ENCODE data around the gene MATK. TPM values are rescaled to one million over a fixed set of nuclear protein-coding genes. Genes with fewer than 3 reads are reported as not detected.

MATK gene
- total and polyA plus RNA-seq, 2 donors (not counting 1 experiment from before 2014, with no cell fraction given) = 1.3 to 8.2 TPM

GRCh38 chr19:3809881-3810707, 23.9 kb upstream of the MATK start:
- no peaks in the 10 kb centered on the region for H4K20me1 ChIP-seq (ENCODE audit: control insufficient read depth, insufficient read depth, low read length, poor library complexity, severe bottlenecking)
- Mint-ChIP-seq H3K9me3 (ENCODE audit: insufficient read depth) (peaks cover 4% of the 10 kb centered on the region), H3K4me3 (peak overlapping the region; percentile 63), H3K27me3 (no peaks in the 10 kb centered on the region), H3K4me1 (peaks cover 63% of the 10 kb centered on the region), H3K27ac (peak overlapping the region; percentile 76)
- H3K79me2 ChIP-seq (ENCODE audit: control insufficient read depth, insufficient read depth, low read length) = no peaks in the 10 kb centered on the region
- peaks cover 44 to 66% of the 10 kb centered on the region in 2 donors for H3K4me1 ChIP-seq (ENCODE audit: control insufficient read depth in 2 of 2, insufficient read depth in 2 of 2, low read length in 2 of 2)
- peak overlapping the region; percentile 74 for H3K4me2 ChIP-seq (replicated peaks; ENCODE audit: low read depth, low read length, poor library complexity, severe bottlenecking)
- ChIA-PET CTCF (no interaction called here), POLR2A (interaction anchor here (2.5 kb wide), 1 partner anchor 48 kb away, joined by 14 read pairs; the partner anchor contains the start of genes APBA3 and MRPL54)
- TF ChIP-seq CTCF (IDR thresholded peaks at IDR 0.05) (no peak), EZH2 (IDR thresholded peaks at IDR 0.05; ENCODE audit: borderline replicate concordance, insufficient read depth, low read depth, low read length, poor library complexity, severe bottlenecking) (no peak)
- peak overlapping the region; percentile 71 to 85 for H3K27ac ChIP-seq (ENCODE audit: low read length in 2 of 2)
- no peaks in the 10 kb centered on the region for H3K27me3 ChIP-seq (replicated peaks in 1 of 4; ENCODE audit: control extremely low read depth in 1 of 4, control insufficient read depth in 3 of 4, insufficient read depth in 4 of 4, low read length in 3 of 4)
- 36% methylated on average over 15 of the region's 26 CpGs for WGBS (ENCODE audit: insufficient coverage)
- DNase-seq (peak; percentile 83), ATAC-seq (ENCODE audit: low read depth) (peak; percentile 67)
- peak overlapping the region in 4 of 5 experiments; percentile 0 to 44 (median 14) for H3K4me3 ChIP-seq (ENCODE audit: control extremely low read depth in 1 of 5, extremely low read depth in 1 of 5, insufficient read depth in 1 of 5, low read depth in 2 of 5, low read length in 4 of 5)
- H3K36me3 ChIP-seq (replicated peaks in 1 of 2; ENCODE audit: control extremely low read depth in 1 of 2, control insufficient read depth in 1 of 2, extremely low read depth in 1 of 2, insufficient read depth in 2 of 2, low read length in 1 of 2) = no peaks in the 10 kb centered on the region
- intact Hi-C loops (cut with micrococcal nuclease) = loop anchor here (1.0 kb wide), 1 partner anchor 12 kb away; no protein-coding TSS in a partner anchor
- H3K9ac ChIP-seq (ENCODE audit: low read length) = peak overlapping the region; percentile 48
- peaks cover 0 to 47% (median 0%) of the 10 kb centered on the region in 3 donors for H3K9me3 ChIP-seq (ENCODE audit: control extremely low read depth in 1 of 3, control insufficient read depth in 2 of 3, insufficient read depth in 1 of 3, low read length in 2 of 3)
- peak overlapping the region; percentile 61 for H2AFZ ChIP-seq (ENCODE audit: insufficient read depth, low read depth, low read length, poor library complexity, severe bottlenecking)

Data from B cell (primary cell).